ENCODE measurements around the gene RBP5. TPM values are rescaled to one million over a fixed set of nuclear protein-coding genes. Genes with fewer than 3 reads are reported as not detected.

The RBP5 gene
- polyA plus RNA-seq, 1 donor = 3.7 TPM

Other genes with a start within 250 kb of the RBP5 start
- gene LRRC23, start 224.1 kb downstream of the RBP5 start, polyA plus RNA-seq (ENCODE audit: insufficient read length) = 9.3 TPM
- gene ENO2, start 214.3 kb downstream of the RBP5 start, polyA plus RNA-seq (ENCODE audit: insufficient read length) = 4.8 TPM
- 91.2 TPM for gene ATN1, start 200.9 kb downstream of the RBP5 start, polyA plus RNA-seq (ENCODE audit: insufficient read length)
- not detected for gene RNU7-1, start 185.1 kb downstream of the RBP5 start, polyA plus RNA-seq (ENCODE audit: insufficient read length)
- gene C12orf57, start 184.9 kb downstream of the RBP5 start, polyA plus RNA-seq (ENCODE audit: insufficient read length) = 148 TPM
- 6.8 TPM for gene PTPN6, start 177.5 kb downstream of the RBP5 start, polyA plus RNA-seq (ENCODE audit: insufficient read length)
- gene PHB2, start 158.2 kb downstream of the RBP5 start, polyA plus RNA-seq (ENCODE audit: insufficient read length) = 307 TPM
- 26.6 TPM for gene EMG1, start 158.0 kb downstream of the RBP5 start, polyA plus RNA-seq (ENCODE audit: insufficient read length)
- 18.6 TPM for gene LPCAT3, start 110.4 kb downstream of the RBP5 start, polyA plus RNA-seq (ENCODE audit: insufficient read length)
- gene C1S, start 68.2 kb downstream of the RBP5 start, polyA plus RNA-seq (ENCODE audit: insufficient read length) = 138 TPM
- gene C1R, start 36.4 kb downstream of the RBP5 start, polyA plus RNA-seq (ENCODE audit: insufficient read length) = 140 TPM
- 11.7 TPM for gene C1RL, start 19.7 kb downstream of the RBP5 start, polyA plus RNA-seq (ENCODE audit: insufficient read length)
- gene CLSTN3, start 1.5 kb upstream of the RBP5 start, polyA plus RNA-seq (ENCODE audit: insufficient read length) = 28.8 TPM
- 38.2 TPM for gene PEX5, start 60.8 kb upstream of the RBP5 start, polyA plus RNA-seq (ENCODE audit: insufficient read length)
- not detected for gene ACSM4, start 175.2 kb upstream of the RBP5 start, polyA plus RNA-seq (ENCODE audit: insufficient read length)

All from hindlimb muscle (tissue), 1 donor.